ENCODE results near the gene WWOX.

WWOX gene

DNA sequence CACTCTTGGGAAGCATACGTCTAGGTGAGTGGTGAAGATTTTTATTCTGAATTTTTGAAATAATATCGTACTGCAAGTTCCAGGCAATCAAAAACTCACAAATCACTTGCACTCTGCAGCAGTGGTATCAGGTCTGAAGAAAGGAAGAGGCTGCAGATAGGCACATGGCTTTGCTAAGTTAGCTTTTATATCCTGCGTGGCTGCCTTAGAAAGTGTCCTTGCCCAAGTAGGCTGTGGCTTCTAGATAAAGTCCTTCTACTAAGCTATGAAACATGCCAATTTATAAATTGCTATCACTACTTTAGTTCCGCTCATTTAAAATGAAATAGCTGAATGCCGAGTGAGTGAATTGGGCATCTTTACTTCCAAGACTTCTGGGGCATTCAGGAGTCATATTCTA is 17.9 kb downstream of the WWOX start:
- no peaks in the 10 kb centered on the region for H3K27me3 ChIP-seq
- TF ChIP-seq CTCF (IDR thresholded peaks at IDR 0.05): no peak
- no peak overlapping the region for H3K27ac ChIP-seq
- no peaks in the 10 kb centered on the region for H3K36me3 ChIP-seq
- no peak overlapping the region for H3K4me3 ChIP-seq (ENCODE audit: low read depth in 1 of 2, low read length in 1 of 2)
- no peaks in the 10 kb centered on the region for H3K4me1 ChIP-seq (ENCODE audit: control insufficient read depth in 1 of 2, insufficient read depth in 1 of 2, low read depth in 1 of 2, low read length in 1 of 2)
- H3K9me3 ChIP-seq: no peaks in the 10 kb centered on the region

DNA sequence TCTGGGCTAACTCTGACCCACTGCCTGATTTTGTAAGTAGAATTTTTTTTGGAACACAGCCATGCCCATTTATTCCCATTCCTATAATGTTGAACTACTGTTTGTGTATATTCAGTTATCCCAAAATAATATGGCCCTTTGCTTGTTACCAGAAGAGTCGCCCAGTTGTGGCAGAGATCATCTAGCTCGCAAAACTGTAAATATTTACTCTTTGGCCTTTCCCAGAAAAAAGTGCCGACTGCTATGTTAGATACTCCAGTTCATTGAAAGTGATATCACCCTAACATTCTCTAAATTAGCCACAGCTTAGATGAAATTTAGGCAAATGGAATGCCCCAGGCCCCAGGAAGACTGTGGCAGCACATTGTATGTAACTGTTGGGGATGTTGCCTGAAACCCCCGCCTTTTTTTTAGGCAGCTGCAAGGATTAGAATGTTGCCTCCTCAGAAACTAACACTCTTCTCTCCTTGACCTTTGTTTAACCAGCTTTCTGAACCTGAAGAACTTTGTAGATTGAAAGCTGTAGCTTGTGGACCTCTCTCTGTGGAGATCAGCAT is 19.1 kb downstream of the WWOX start:
- no peak overlapping the region for H3K27ac ChIP-seq
- H3K4me3 ChIP-seq (ENCODE audit: low read depth in 1 of 2, low read length in 1 of 2): no peak overlapping the region
- H3K9me3 ChIP-seq: no peaks in the 10 kb centered on the region
- H3K36me3 ChIP-seq: no peaks in the 10 kb centered on the region
- TF ChIP-seq CTCF (IDR thresholded peaks at IDR 0.05): no peak
- no peaks in the 10 kb centered on the region for H3K27me3 ChIP-seq
- H3K4me1 ChIP-seq (ENCODE audit: control insufficient read depth in 1 of 2, insufficient read depth in 1 of 2, low read depth in 1 of 2, low read length in 1 of 2): no peaks in the 10 kb centered on the region

- no peak for TF ChIP-seq CTCF (IDR thresholded peaks at IDR 0.05)
- no peaks in the 10 kb centered on the region for H3K4me1 ChIP-seq (ENCODE audit: control insufficient read depth in 1 of 2, insufficient read depth in 1 of 2, low read depth in 1 of 2, low read length in 1 of 2)
- no peaks in the 10 kb centered on the region for H3K36me3 ChIP-seq
- H3K4me3 ChIP-seq (ENCODE audit: low read depth in 1 of 2, low read length in 1 of 2): no peak overlapping the region
- no peaks in the 10 kb centered on the region for H3K9me3 ChIP-seq
- no peak overlapping the region for H3K27ac ChIP-seq
- no peaks in the 10 kb centered on the region for H3K27me3 ChIP-seq
Measured at GRCh38 chr16:78122774-78123315, 23.4 kb downstream of the WWOX start.

- no peak overlapping the region for H3K27ac ChIP-seq
- no peaks in the 10 kb centered on the region for H3K36me3 ChIP-seq
- no peaks in the 10 kb centered on the region for H3K4me1 ChIP-seq (ENCODE audit: control insufficient read depth in 1 of 2, insufficient read depth in 1 of 2, low read depth in 1 of 2, low read length in 1 of 2)
- no peak overlapping the region for H3K4me3 ChIP-seq (ENCODE audit: low read depth in 1 of 2, low read length in 1 of 2)
- H3K9me3 ChIP-seq: no peaks in the 10 kb centered on the region
- TF ChIP-seq CTCF (IDR thresholded peaks at IDR 0.05): no peak
- H3K27me3 ChIP-seq: no peaks in the 10 kb centered on the region
Measured at GRCh38 chr16:78125112-78125844, 25.8 kb downstream of the WWOX start.

- Histone ChIP-seq H3K4me3 (ENCODE audit: low read depth in 1 of 2, low read length in 1 of 2) (no peak overlapping the region), H3K4me1 (ENCODE audit: control insufficient read depth in 1 of 2, insufficient read depth in 1 of 2, low read depth in 1 of 2, low read length in 1 of 2) (no peaks in the 10 kb centered on the region)
- no peak for TF ChIP-seq CTCF (IDR thresholded peaks at IDR 0.05)
Measured at GRCh38 chr16:78126662-78127061, 27.2 kb downstream of the WWOX start.

More at GRCh38 chr16:78126662-78127061, 27.2 kb downstream of the WWOX start:
- H3K9me3 ChIP-seq: no peaks in the 10 kb centered on the region
- H3K27ac ChIP-seq: no peak overlapping the region
- no peaks in the 10 kb centered on the region for H3K36me3 ChIP-seq
- H3K27me3 ChIP-seq: no peaks in the 10 kb centered on the region
